Measurements from ENCODE around the gene TOP3B. TPM values are rescaled to one million over a fixed set of nuclear protein-coding genes. Genes with fewer than 3 reads are reported as not detected.
A peak's percentile ranks its signal among the peaks of the same experiment; 100 is the strongest.

Gene TOP3B
- total and polyA plus RNA-seq, 9 of the 15 experiments (the other 6 are each of a cell fraction or from before 2014, with no cell fraction given) = 3.0 to 188 (median 112) TPM

DNA sequence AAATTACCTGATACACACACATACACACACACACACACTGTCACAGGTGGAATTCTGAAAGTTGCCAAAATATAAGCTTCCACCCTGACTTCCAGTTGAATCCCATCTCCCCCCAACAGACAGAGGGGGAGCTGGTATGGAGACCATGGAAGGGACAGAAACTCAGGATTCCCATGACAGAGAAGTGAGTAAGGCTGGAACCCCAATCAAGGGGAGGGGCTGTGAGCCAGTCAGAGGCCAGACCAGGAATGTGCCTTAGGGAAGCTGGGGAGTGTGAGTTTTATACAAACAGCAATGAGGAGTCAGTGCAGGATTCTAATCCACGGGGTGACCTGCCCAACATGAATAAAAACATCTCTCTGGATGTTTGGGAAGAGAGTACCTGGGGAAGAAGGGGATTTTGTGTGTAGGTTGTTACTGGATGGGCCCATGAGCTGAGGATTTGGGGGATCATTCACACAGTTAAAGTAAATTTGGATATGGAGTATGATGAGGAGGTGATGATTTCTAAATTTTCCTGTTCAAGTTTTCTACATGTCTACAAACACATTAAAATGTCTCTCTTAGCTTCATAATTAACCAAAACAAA is 38.7 kb upstream of the TOP3B start (continued):
- TF ChIP-seq KAT2B (IDR thresholded peaks at IDR 0.05; ENCODE audit: low read depth, low read length) (no peak), ZNF444 (CRISPR knock-in tag; IDR thresholded peaks at IDR 0.05) (no peak), IRF2 (CRISPR knock-in tag; IDR thresholded peaks at IDR 0.05) (no peak), SREBF1 (IDR thresholded peaks at IDR 0.05; ENCODE audit: borderline replicate concordance, low read depth, low read length) (no peak), POLR2AphosphoS5 (IDR thresholded peaks at IDR 0.05; ENCODE audit: control insufficient read depth, insufficient read depth, low read depth, low read length) (no peak), ETS2 (tag; IDR thresholded peaks at IDR 0.05; ENCODE audit: borderline replicate concordance, poor library complexity, severe bottlenecking) (no peak), ELF2 (CRISPR knock-in tag; IDR thresholded peaks at IDR 0.05) (no peak), HSF4 (CRISPR knock-in tag; IDR thresholded peaks at IDR 0.05; ENCODE audit: borderline replicate concordance) (no peak), ZC3H11A (IDR thresholded peaks at IDR 0.05; ENCODE audit: low read depth, low read length) (no peak), TGIF2 (CRISPR knock-in tag; IDR thresholded peaks at IDR 0.05) (peak; percentile 78), ATF1 (CRISPR knock-in tag; IDR thresholded peaks at IDR 0.05) (peak; percentile 14; the same call in 1 of the 2 replicates), ATF1 (tag; IDR thresholded peaks at IDR 0.05) (no peak), STAT5A (IDR thresholded peaks at IDR 0.05; ENCODE audit: borderline replicate concordance, low read length) (no peak), POLR2H (tag; IDR thresholded peaks at IDR 0.05; ENCODE audit: low read depth) (no peak)
- TF ChIP-seq, protein P1, sequence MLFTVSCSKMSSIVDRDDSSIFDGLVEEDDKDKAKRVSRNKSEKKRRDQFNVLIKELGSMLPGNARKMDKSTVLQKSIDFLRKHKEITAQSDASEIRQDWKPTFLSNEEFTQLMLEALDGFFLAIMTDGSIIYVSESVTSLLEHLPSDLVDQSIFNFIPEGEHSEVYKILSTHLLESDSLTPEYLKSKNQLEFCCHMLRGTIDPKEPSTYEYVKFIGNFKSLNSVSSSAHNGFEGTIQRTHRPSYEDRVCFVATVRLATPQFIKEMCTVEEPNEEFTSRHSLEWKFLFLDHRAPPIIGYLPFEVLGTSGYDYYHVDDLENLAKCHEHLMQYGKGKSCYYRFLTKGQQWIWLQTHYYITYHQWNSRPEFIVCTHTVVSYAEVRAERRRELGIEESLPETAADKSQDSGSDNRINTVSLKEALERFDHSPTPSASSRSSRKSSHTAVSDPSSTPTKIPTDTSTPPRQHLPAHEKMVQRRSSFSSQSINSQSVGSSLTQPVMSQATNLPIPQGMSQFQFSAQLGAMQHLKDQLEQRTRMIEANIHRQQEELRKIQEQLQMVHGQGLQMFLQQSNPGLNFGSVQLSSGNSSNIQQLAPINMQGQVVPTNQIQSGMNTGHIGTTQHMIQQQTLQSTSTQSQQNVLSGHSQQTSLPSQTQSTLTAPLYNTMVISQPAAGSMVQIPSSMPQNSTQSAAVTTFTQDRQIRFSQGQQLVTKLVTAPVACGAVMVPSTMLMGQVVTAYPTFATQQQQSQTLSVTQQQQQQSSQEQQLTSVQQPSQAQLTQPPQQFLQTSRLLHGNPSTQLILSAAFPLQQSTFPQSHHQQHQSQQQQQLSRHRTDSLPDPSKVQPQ (CRISPR knock-in tag; IDR thresholded peaks at IDR 0.05; ENCODE audit: borderline replicate concordance) = no peak
- TF ChIP-seq, protein P2, sequence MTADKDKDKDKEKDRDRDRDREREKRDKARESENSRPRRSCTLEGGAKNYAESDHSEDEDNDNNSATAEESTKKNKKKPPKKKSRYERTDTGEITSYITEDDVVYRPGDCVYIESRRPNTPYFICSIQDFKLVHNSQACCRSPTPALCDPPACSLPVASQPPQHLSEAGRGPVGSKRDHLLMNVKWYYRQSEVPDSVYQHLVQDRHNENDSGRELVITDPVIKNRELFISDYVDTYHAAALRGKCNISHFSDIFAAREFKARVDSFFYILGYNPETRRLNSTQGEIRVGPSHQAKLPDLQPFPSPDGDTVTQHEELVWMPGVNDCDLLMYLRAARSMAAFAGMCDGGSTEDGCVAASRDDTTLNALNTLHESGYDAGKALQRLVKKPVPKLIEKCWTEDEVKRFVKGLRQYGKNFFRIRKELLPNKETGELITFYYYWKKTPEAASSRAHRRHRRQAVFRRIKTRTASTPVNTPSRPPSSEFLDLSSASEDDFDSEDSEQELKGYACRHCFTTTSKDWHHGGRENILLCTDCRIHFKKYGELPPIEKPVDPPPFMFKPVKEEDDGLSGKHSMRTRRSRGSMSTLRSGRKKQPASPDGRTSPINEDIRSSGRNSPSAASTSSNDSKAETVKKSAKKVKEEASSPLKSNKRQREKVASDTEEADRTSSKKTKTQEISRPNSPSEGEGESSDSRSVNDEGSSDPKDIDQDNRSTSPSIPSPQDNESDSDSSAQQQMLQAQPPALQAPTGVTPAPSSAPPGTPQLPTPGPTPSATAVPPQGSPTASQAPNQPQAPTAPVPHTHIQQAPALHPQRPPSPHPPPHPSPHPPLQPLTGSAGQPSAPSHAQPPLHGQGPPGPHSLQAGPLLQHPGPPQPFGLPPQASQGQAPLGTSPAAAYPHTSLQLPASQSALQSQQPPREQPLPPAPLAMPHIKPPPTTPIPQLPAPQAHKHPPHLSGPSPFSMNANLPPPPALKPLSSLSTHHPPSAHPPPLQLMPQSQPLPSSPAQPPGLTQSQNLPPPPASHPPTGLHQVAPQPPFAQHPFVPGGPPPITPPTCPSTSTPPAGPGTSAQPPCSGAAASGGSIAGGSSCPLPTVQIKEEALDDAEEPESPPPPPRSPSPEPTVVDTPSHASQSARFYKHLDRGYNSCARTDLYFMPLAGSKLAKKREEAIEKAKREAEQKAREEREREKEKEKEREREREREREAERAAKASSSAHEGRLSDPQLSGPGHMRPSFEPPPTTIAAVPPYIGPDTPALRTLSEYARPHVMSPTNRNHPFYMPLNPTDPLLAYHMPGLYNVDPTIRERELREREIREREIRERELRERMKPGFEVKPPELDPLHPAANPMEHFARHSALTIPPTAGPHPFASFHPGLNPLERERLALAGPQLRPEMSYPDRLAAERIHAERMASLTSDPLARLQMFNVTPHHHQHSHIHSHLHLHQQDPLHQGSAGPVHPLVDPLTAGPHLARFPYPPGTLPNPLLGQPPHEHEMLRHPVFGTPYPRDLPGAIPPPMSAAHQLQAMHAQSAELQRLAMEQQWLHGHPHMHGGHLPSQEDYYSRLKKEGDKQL (CRISPR knock-in tag; IDR thresholded peaks at IDR 0.05; ENCODE audit: borderline replicate concordance) = 0 out of 2 replicates have a peak, but pooled peaks have one; percentile 37
- TF ChIP-seq, protein P3, sequence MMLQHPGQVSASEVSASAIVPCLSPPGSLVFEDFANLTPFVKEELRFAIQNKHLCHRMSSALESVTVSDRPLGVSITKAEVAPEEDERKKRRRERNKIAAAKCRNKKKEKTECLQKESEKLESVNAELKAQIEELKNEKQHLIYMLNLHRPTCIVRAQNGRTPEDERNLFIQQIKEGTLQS (IDR thresholded peaks at IDR 0.05) = no peak
- TF ChIP-seq, protein P3 (CRISPR knock-in tag; conservative IDR thresholded peaks at IDR 0.05) = 0 out of 2 replicates have a peak, but pooled peaks have one; percentile 17
